GM12878 (cell line): ENCODE measurements around the gene GOSR2. TPM values are rescaled to one million over a fixed set of nuclear protein-coding genes. Genes with fewer than 3 reads are reported as not detected.

Experiments
- ATAC-seq: fragments of 200-7000 bp; cut with Tn5 transposase; 3 replicates; pipeline ENCODE4 v1.9.1; 2020; ENCODE audit warnings: mild to moderate bottlenecking, moderate library complexity
- BruUV-seq: library from RNA; stranded (reverse); fragments of 400-500 nt; replicated peaks from 2 replicates; lab custom pipeline; 2021; lab: Mats Ljungman, UMichigan
- CTCF ChIA-PET: fragments of 300-600 bp; sonication (Branson Sonifier 250); formaldehyde crosslinking; extraction: SDS; loops from one replicate; lab custom pipeline; 2021; ENCODE audit warnings: inconsistent platforms; lab: Yijun Ruan, JAX
- POLR2A ChIA-PET: fragments of 350-600 bp; formaldehyde crosslinking; extraction: SDS; loops from one replicate; lab custom pipeline; 2021; ENCODE audit warnings: inconsistent platforms; lab: Charles Lee
- RAD21 ChIA-PET: fragments of 300-600 bp; sonication (Branson Sonifier 250); formaldehyde crosslinking; loops from one replicate; lab custom pipeline; 2023; ENCODE audit warnings: antibody characterized with exemption; ENCODE audit not compliant: unreplicated experiment; lab: Charles Lee
- SMC1A ChIA-PET: fragments of 300-600 bp; sonication (Branson Sonifier 250); formaldehyde crosslinking; loops from one replicate; lab custom pipeline; 2023; ENCODE audit not compliant: unreplicated experiment, uncharacterized antibody; lab: Charles Lee
- DNase-seq: peaks from one replicate; pipeline ENCODE4 v3.0.0-alpha.2; 2011; ENCODE audit warnings: low read depth, low spot score
- FAIRE-seq: peaks from 3 replicates; lab custom pipeline; 2011; peaks lifted over from hg19 to GRCh38; lab: Jason Lieb, UNC
- H2AFZ ChIP-seq: 2 replicates; pipeline ENCODE4 v1.6.0; 2011; ENCODE audit warnings: low read depth, low read length, control low read depth; ENCODE audit not compliant: control insufficient read depth
- H3K27ac ChIP-seq: 2 replicates; pipeline ENCODE4 v1.5.1; 2011; ENCODE audit warnings: control low read depth; ENCODE audit not compliant: control insufficient read depth, insufficient read depth
- H3K27me3 ChIP-seq, 2 experiments: replicated peaks in 1 of 2; 2 replicates each; pipeline versions ENCODE4 v1.6.0 to v1.6.1; 2011; ENCODE audit warnings: low read length in 1 of 2; ENCODE audit not compliant: control insufficient read depth in 2 of 2, insufficient read depth in 2 of 2
- H3K36me3 ChIP-seq, 2 experiments: 2 replicates each; pipeline ENCODE4 v1.5.1; 2011; ENCODE audit warnings: low read length in 1 of 2; ENCODE audit not compliant: control insufficient read depth in 2 of 2, insufficient read depth in 2 of 2
- H3K4me1 ChIP-seq: 2 replicates; pipeline ENCODE4 v1.6.1; 2011; ENCODE audit warnings: mild to moderate bottlenecking, low read length, moderate library complexity, mixed read lengths; ENCODE audit not compliant: control insufficient read depth, insufficient read depth
- H3K4me2 ChIP-seq: 2 replicates; pipeline ENCODE4 v1.6.0; 2011; ENCODE audit warnings: control low read depth; ENCODE audit not compliant: control insufficient read depth, insufficient read depth
- H3K4me3 ChIP-seq: fragments of 200-600 bp; sonication (generic); 2 replicates; pipeline ENCODE4 v1.5.1; 2016
- H3K79me2 ChIP-seq: 2 replicates; pipeline ENCODE4 v1.6.0; 2011; ENCODE audit warnings: low read length; ENCODE audit not compliant: control insufficient read depth, insufficient read depth
- H3K9ac ChIP-seq: 2 replicates; pipeline ENCODE4 v1.8.0; 2011; ENCODE audit warnings: low read length, control low read depth, mixed read lengths; ENCODE audit not compliant: control insufficient read depth, insufficient read depth
- H3K9me3 ChIP-seq: replicated peaks from 3 replicates; pipeline ENCODE4 v1.5.1; 2011; ENCODE audit warnings: mild to moderate bottlenecking, low read length; ENCODE audit not compliant: control insufficient read depth, insufficient read depth
- H4K20me1 ChIP-seq: 2 replicates; pipeline ENCODE4 v1.6.0; 2011; ENCODE audit not compliant: control insufficient read depth, insufficient read depth
- BCL3 ChIP-seq: IDR thresholded peaks from 2 replicates; pipeline ENCODE4 v1.6.1; 2011; ENCODE audit warnings: borderline replicate concordance, low read depth, mild to moderate bottlenecking, moderate library complexity, low read length; ENCODE audit not compliant: insufficient read depth, poor library complexity, severe bottlenecking
- PML ChIP-seq: IDR thresholded peaks from 2 replicates; pipeline ENCODE4 v1.6.1; 2012; ENCODE audit warnings: low read length, inconsistent platforms
- RBBP5 ChIP-seq: fragments of 200-600 bp; sonication (generic); conservative IDR thresholded peaks from 2 replicates; pipeline ENCODE4 v1.6.1; 2016
- RCOR1 ChIP-seq: conservative IDR thresholded peaks from 2 replicates; pipeline ENCODE4 v1.6.1; 2012; ENCODE audit warnings: low read depth, low read length, improper control_type of control experiment
- RELB ChIP-seq: fragments of 450-650 bp; IDR thresholded peaks from 2 replicates; pipeline ENCODE4 v1.6.1; 2017; ENCODE audit warnings: low read depth, mild to moderate bottlenecking, moderate library complexity
- SMAD5 ChIP-seq: IDR thresholded peaks from 2 replicates; pipeline ENCODE4 v1.6.1; 2016; ENCODE audit warnings: antibody characterized with exemption, low read depth
- SREBF2 ChIP-seq: IDR thresholded peaks from 2 replicates; pipeline ENCODE4 v1.6.1; 2012; ENCODE audit warnings: mild to moderate bottlenecking, low read length
- TBL1XR1 ChIP-seq: IDR thresholded peaks from 2 replicates; pipeline ENCODE4 v1.6.1; 2012; ENCODE audit warnings: low read depth, low read length, improper control_type of control experiment
- ZNF24 ChIP-seq: fragments of 450-650 bp; IDR thresholded peaks from 2 replicates; pipeline ENCODE4 v1.6.1; 2017; ENCODE audit warnings: antibody characterized with exemption, mild to moderate bottlenecking
- WGBS: methylation state at CpG from one replicate; pipeline ENCODE4 v1.1.6; 2016; ENCODE audit warnings: low lambda C conversion rate; ENCODE audit not compliant: insufficient replicate concordance, insufficient coverage; ENCODE audit errors: missing lambda C conversion rate; 5-methylcytosine and 5-hydroxymethylcytosine counted together
- in situ Hi-C: fragments of 300-500 bp; cut with MboI; formaldehyde crosslinking; loops from 9 replicates; pipeline ENCODE4 v1.14.3; 2018; ENCODE audit warnings: mixed read lengths
- intact Hi-C: fragments of 100-400 bp; cut with micrococcal nuclease; formaldehyde crosslinking; loops from one replicate; pipeline ENCODE4 v1.14.2; 2022; ENCODE audit not compliant: unreplicated experiment
- polyA plus RNA-seq, 11 experiments: library from polyadenylated mRNA; depleted of rRNA in 4 of 11; unstranded in 6 of 11; stranded (reverse) in 5 of 11; fragments of >200 nt; fragmentation: Nextera tagmentation in 4 of 11; fragmentation: Illumina TruSeq in 1 of 11; extraction: Ambion mirVana in 4 of 11; extraction: Trizol in 1 of 11; gene quantifications; 1 replicate in 1 of 11; 2 replicates in 10 of 11; pipeline versions ENCODE4 v1.2.1 to v1.2.3, GENCODE V29; 2011 to 2016; ENCODE audit warnings: inconsistent platforms in 2 of 11, missing spikeins in 2 of 11, low read depth in 1 of 11
- total RNA-seq, 4 experiments: library from RNA; depleted of rRNA in 3 of 4; stranded (reverse); fragments of >200 nt in 3 of 4; fragmentation: Illumina TruSeq in 1 of 4; extraction: Trizol in 1 of 4; gene quantifications; 2 replicates each; pipeline versions ENCODE4 v1.2.1 to v1.2.3, GENCODE V29; 2013 to 2021

GOSR2 gene
- total and polyA plus RNA-seq, 10 of the 15 experiments (the other 5 are each of a cell fraction or from before 2014, with no cell fraction given) = 30.1 to 64.5 (median 47.0) TPM

- ATAC-seq (no peak), FAIRE-seq (no peak), DNase-seq (no peak)
- ChIA-PET POLR2A (no interaction called here), CTCF (no interaction called here), SMC1A (no interaction called here), RAD21 (no interaction called here)
- 95% methylated on average over 10 of the region's 10 CpGs for WGBS
- H3K4me1 ChIP-seq = 0 out of 2 replicates have a peak, but pooled peaks cover 4% of the 10 kb centered on the region
- peaks cover 4% of the 10 kb centered on the region for H4K20me1 ChIP-seq
- no peaks in the 10 kb centered on the region for H3K27me3 ChIP-seq
- TF ChIP-seq BCL3 = no peak
- peaks cover 52% of the 10 kb centered on the region for H3K79me2 ChIP-seq
- no peak overlapping the region for H3K4me3 ChIP-seq
- H3K9me3 ChIP-seq = no peaks in the 10 kb centered on the region
- intact Hi-C loops (no loop called here), in situ Hi-C loops (no loop called here)
- H3K4me2 ChIP-seq = no peak overlapping the region
- H3K36me3 ChIP-seq = peaks cover 8 to 46% of the 10 kb centered on the region in 2 experiments
- H3K27ac ChIP-seq = no peak overlapping the region
- no peak overlapping the region for H3K9ac ChIP-seq
- no peak overlapping the region for H2AFZ ChIP-seq
- BruUV-seq = no TSS peak
Observed at GRCh38 chr17:46928467-46929261, 5.7 kb downstream of the GOSR2 start.

- Histone ChIP-seq H3K4me2 (no peak overlapping the region), H3K4me1 (0 out of 2 replicates have a peak, but pooled peaks cover 4% of the 10 kb centered on the region), H4K20me1 (peaks cover 4% of the 10 kb centered on the region), H2AFZ (no peak overlapping the region), H3K4me3 (no peak overlapping the region), H3K27me3 (no peaks in the 10 kb centered on the region), H3K9ac (no peak overlapping the region), H3K79me2 (peaks cover 45% of the 10 kb centered on the region), H3K36me3 (peaks cover 12 to 46% of the 10 kb centered on the region in 2 experiments), H3K9me3 (no peaks in the 10 kb centered on the region), H3K27ac (no peak overlapping the region)
- ChIA-PET CTCF (no interaction called here), SMC1A (no interaction called here), POLR2A (no interaction called here), RAD21 (no interaction called here)
- no peak for FAIRE-seq
- WGBS = 75% methylated on average over 6 of the region's 6 CpGs
- in situ Hi-C loops (no loop called here), intact Hi-C loops (no loop called here)
- TF ChIP-seq PML (no peak), RELB (no peak), RBBP5 (no peak), ZNF24 (no peak), RCOR1 (no peak), SREBF2 (no peak), TBL1XR1 (no peak), SMAD5 (no peak)
- no peak for ATAC-seq
- BruUV-seq = no TSS peak
- DNase-seq = no peak
Observed at GRCh38 chr17:46929413-46929812, 6.5 kb downstream of the GOSR2 start.
